Esophagus muscularis mucosa (tissue), 4 donors: Measurements from ENCODE around the gene CEP104. TPM values are rescaled to one million over a fixed set of nuclear protein-coding genes. Genes with fewer than 3 reads are reported as not detected.

Experiments used
- DNase-seq: peaks from one replicate; pipeline ENCODE4 v3.0.0-alpha.2; 2017; ENCODE audit errors: extremely low spot score
- H3K27ac ChIP-seq, 4 donors: fragments of 200-600 bp; sonication (generic); replicated peaks in 1 of 4; 1 replicate in 3 of 4; 2 replicates in 1 of 4; pipeline ENCODE4 v1.5.1; 2016 to 2019; ENCODE audit warnings: mild to moderate bottlenecking in 1 of 4
- H3K27me3 ChIP-seq, 4 donors: fragments of 200-600 bp; sonication (generic); one replicate each; pipeline versions ENCODE4 v1.5.1 to v1.6.0; 2016 to 2019
- H3K36me3 ChIP-seq, 4 donors: fragments of 200-600 bp; sonication (generic); one replicate each; pipeline ENCODE4 v1.5.1; 2016 to 2019
- H3K4me1 ChIP-seq, 4 donors: fragments of 200-600 bp; sonication (generic); one replicate each; pipeline ENCODE4 v1.5.1; 2016 to 2019
- H3K4me3 ChIP-seq, 4 donors: fragments of 200-600 bp; sonication (generic); 1 replicate in 2 of 4; 2 replicates in 2 of 4; pipeline ENCODE4 v1.5.1; 2016 to 2019; ENCODE audit warnings: mild to moderate bottlenecking in 4 of 4, moderate library complexity in 1 of 4
- H3K9me3 ChIP-seq, 4 donors: fragments of 200-600 bp; sonication (generic); 1 replicate in 3 of 4; 2 replicates in 1 of 4; pipeline ENCODE4 v1.5.1; 2016 to 2019
- CTCF ChIP-seq, 3 experiments: fragments of 200-600 bp in 2 of 3; fragments of 450-650 bp in 1 of 3; sonication (generic) in 2 of 3; IDR thresholded peaks; one replicate each; pipeline ENCODE4 v1.5.1; 2017 to 2019; ENCODE audit warnings: antibody characterized with exemption in 3 of 3, mild to moderate bottlenecking in 2 of 3, moderate library complexity in 1 of 3
- EP300 ChIP-seq: sonication (generic); formaldehyde crosslinking; IDR thresholded peaks from one replicate; pipeline ENCODE4 v1.6.1; 2017; ENCODE audit warnings: antibody characterized with exemption
- POLR2A ChIP-seq: fragments of 450-650 bp; IDR thresholded peaks from one replicate; pipeline ENCODE4 v1.6.1; 2017; ENCODE audit warnings: antibody characterized with exemption, moderate library complexity, mild to moderate bottlenecking, low read depth
- POLR2AphosphoS5 ChIP-seq, 2 donors: sonication (generic); formaldehyde crosslinking; IDR thresholded peaks; one replicate each; pipeline ENCODE4 v1.6.1; 2017; ENCODE audit warnings: antibody characterized with exemption in 2 of 2
- WGBS: methylation state at CpG from one replicate; pipeline ENCODE4 v1.1.5; 2018; 5-methylcytosine and 5-hydroxymethylcytosine counted together
- intact Hi-C: fragments of 100-400 bp; cut with DNase I; formaldehyde crosslinking; loops from one replicate; pipeline ENCODE4 v1.15.1; 2023
- total RNA-seq, 4 donors: library from RNA; depleted of rRNA; stranded (reverse); fragments of >200 nt; gene quantifications; one replicate each; pipeline versions ENCODE4 v1.1.0 to v1.2.1, GENCODE V29; 2016

Gene CEP104
- total RNA-seq, 4 donors from 2014 or later: 42.7 to 84.2 (median 69.8) TPM

- Histone ChIP-seq H3K4me3 (no peak overlapping the region), H3K4me1 (peaks cover 0 to 4% (median 0%) of the 10 kb centered on the region in 4 donors), H3K9me3 (no peaks in the 10 kb centered on the region), H3K27me3 (no peaks in the 10 kb centered on the region), H3K27ac (no peak overlapping the region), H3K36me3 (peaks cover 50 to 97% (median 77%) of the 10 kb centered on the region in 4 donors)
- intact Hi-C loops: no loop called here
- 90% methylated on average over 9 of the region's 15 CpGs for WGBS
- no peak for DNase-seq
- no peak for TF ChIP-seq CTCF (IDR thresholded peaks at IDR 0.05)
- no peak for TF ChIP-seq POLR2AphosphoS5 (IDR thresholded peaks at IDR 0.05)
- no peak for TF ChIP-seq EP300
- TF ChIP-seq POLR2A: no peak
These were observed 29.2 kb upstream of the CEP104 start for GRCh38 chr1:3886106-3886670.

- H3K4me3 ChIP-seq: no peak overlapping the region
- peaks cover 46 to 97% (median 77%) of the 10 kb centered on the region in 4 donors for H3K36me3 ChIP-seq
- H3K4me1 ChIP-seq: peaks cover 0 to 3% (median 0%) of the 10 kb centered on the region in 4 donors
- no peak overlapping the region for H3K27ac ChIP-seq
- WGBS: 85% methylated on average over 7 of the region's 7 CpGs
- intact Hi-C loops: no loop called here
- no peak for DNase-seq
- no peaks in the 10 kb centered on the region for H3K27me3 ChIP-seq
- TF ChIP-seq EP300 (no peak), POLR2AphosphoS5 (IDR thresholded peaks at IDR 0.05) (no peak), POLR2A (no peak), CTCF (IDR thresholded peaks at IDR 0.05) (no peak)
- no peaks in the 10 kb centered on the region for H3K9me3 ChIP-seq
These were observed 28.6 kb upstream of the CEP104 start for GRCh38 chr1:3885611-3886010.

GRCh38 chr1:3884966-3885365 is 28.0 kb upstream of the CEP104 start:
- no peak overlapping the region for H3K4me3 ChIP-seq
- H3K9me3 ChIP-seq: no peaks in the 10 kb centered on the region
- no peaks in the 10 kb centered on the region for H3K27me3 ChIP-seq
- no peak overlapping the region for H3K27ac ChIP-seq
- H3K4me1 ChIP-seq: no peaks in the 10 kb centered on the region
- TF ChIP-seq CTCF (IDR thresholded peaks at IDR 0.05) (no peak), EP300 (no peak), POLR2A (no peak), POLR2AphosphoS5 (IDR thresholded peaks at IDR 0.05) (no peak)
- no peak for DNase-seq
- intact Hi-C loops: no loop called here
- H3K36me3 ChIP-seq: peaks cover 40 to 97% (median 77%) of the 10 kb centered on the region in 4 donors
- 89% methylated on average over 12 of the region's 13 CpGs for WGBS

- Histone ChIP-seq H3K9me3 (peaks cover 0 to 14% (median 11%) of the 10 kb centered on the region in 4 donors), H3K4me3 (no peak overlapping the region), H3K27me3 (no peaks in the 10 kb centered on the region), H3K27ac (no peak overlapping the region), H3K36me3 (peaks cover 39 to 97% (median 78%) of the 10 kb centered on the region in 4 donors), H3K4me1 (no peaks in the 10 kb centered on the region)
- TF ChIP-seq CTCF (IDR thresholded peaks at IDR 0.05): no peak
- TF ChIP-seq POLR2A: no peak
- no peak for TF ChIP-seq POLR2AphosphoS5 (IDR thresholded peaks at IDR 0.05)
- TF ChIP-seq EP300: no peak
- intact Hi-C loops: no loop called here
- 94% methylated on average over 18 of the region's 18 CpGs for WGBS
- DNase-seq: no peak
These were observed 26.3 kb upstream of the CEP104 start for GRCh38 chr1:3883194-3883925.
